Peyer's patch (tissue), 4 donors: ENCODE measurements around the gene RAB8B.

Experiments
- CTCF ChIP-seq, 6 experiments: fragments of 450-650 bp in 4 of 6; fragments of 200-600 bp in 2 of 6; sonication (generic) in 1 of 6; IDR thresholded peaks; one replicate each; pipeline ENCODE4 v1.5.1; 2017 to 2019; ENCODE audit warnings: antibody characterized with exemption in 6 of 6, mild to moderate bottlenecking in 3 of 6, moderate library complexity in 1 of 6
- POLR2A ChIP-seq, 2 donors: fragments of 450-650 bp; IDR thresholded peaks; one replicate each; pipeline ENCODE4 v1.5.1; 2017; ENCODE audit warnings: antibody characterized with exemption in 2 of 2, mild to moderate bottlenecking in 2 of 2, moderate library complexity in 2 of 2

DNA sequence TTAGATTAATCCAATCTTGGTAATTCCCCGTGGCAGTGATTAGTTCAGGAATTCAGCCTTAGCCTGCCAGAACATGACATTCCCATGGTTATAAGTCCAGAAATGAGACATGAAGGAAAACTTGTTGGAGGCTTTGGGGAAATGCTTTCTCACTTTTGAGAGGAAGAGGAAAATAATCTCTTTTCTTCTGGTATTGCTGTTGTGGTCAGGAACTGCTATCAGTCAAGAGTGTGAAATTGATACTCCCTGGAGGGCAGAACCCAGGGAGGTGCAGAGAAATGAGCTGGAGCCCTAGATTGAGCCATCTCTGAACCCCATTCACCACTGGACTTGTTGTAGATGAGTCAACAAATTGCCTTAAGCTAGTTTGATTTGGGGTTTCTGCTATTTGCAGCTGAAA lies 49.4 kb downstream of the RAB8B start:
- TF ChIP-seq CTCF (IDR thresholded peaks at IDR 0.05) = no peak
- TF ChIP-seq POLR2A (IDR thresholded peaks at IDR 0.05) = no peak
